Lower leg skin (tissue), 3 donors: Measurements from ENCODE around the gene SEPTIN8.

Experiments
- CTCF ChIP-seq, 3 donors: fragments of 450-650 bp; IDR thresholded peaks; one replicate each; pipeline ENCODE4 v1.5.1; 2016; ENCODE audit warnings: antibody characterized with exemption in 3 of 3, mild to moderate bottlenecking in 3 of 3, moderate library complexity in 2 of 3
- POLR2A ChIP-seq, 2 donors: fragments of 450-650 bp; IDR thresholded peaks; one replicate each; pipeline ENCODE4 v1.6.1; 2016 to 2017; ENCODE audit warnings: antibody characterized with exemption in 2 of 2, mild to moderate bottlenecking in 1 of 2, moderate library complexity in 1 of 2

GRCh38 chr5:132751444-132751843, 25.6 kb downstream of the SEPTIN8 start:
- TF ChIP-seq POLR2A (IDR thresholded peaks at IDR 0.05) (no peak), CTCF (IDR thresholded peaks at IDR 0.05) (no peak)
